DMS114 treated with DMSO at 0.1 percent for 48 hours (cell line): ENCODE measurements around the gene EGFR.

Experiments
- DNase-seq: peaks from one replicate; lab custom pipeline; 2025; ENCODE audit not compliant: unreplicated experiment; lab: John Stamatoyannopoulos, UW

Gene EGFR

GRCh38 chr7:55206235-55207029, 187.6 kb downstream of the EGFR start:
- no peak for DNase-seq

GRCh38 chr7:55207436-55208125, 188.8 kb downstream of the EGFR start:
- DNase-seq = no peak

GRCh38 chr7:55209366-55209765, 190.5 kb downstream of the EGFR start:
- no peak for DNase-seq

GRCh38 chr7:55210176-55210575, 191.4 kb downstream of the EGFR start:
- DNase-seq = no peak

DNA sequence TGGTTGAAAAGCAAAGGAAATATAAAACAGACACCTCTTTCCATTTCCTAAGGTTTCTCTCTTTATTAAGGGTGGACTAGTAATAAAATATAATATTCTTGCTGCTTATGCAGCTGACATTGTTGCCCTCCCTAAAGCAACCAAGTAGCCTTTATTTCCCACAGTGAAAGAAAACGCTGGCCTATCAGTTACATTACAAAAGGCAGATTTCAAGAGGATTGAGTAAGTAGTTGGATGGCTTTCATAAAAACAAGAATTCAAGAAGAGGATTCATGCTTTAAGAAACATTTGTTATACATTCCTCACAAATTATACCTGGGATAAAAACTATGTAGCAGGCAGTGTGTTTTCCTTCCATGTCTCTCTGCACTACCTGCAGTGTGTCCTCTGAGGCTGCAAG, 191.9 kb downstream of the EGFR start:
- DNase-seq = no peak

GRCh38 chr7:55211726-55212125, 192.9 kb downstream of the EGFR start:
- DNase-seq = no peak

- no peak for DNase-seq
Observed at GRCh38 chr7:55212176-55212575, 193.4 kb downstream of the EGFR start.

DNA sequence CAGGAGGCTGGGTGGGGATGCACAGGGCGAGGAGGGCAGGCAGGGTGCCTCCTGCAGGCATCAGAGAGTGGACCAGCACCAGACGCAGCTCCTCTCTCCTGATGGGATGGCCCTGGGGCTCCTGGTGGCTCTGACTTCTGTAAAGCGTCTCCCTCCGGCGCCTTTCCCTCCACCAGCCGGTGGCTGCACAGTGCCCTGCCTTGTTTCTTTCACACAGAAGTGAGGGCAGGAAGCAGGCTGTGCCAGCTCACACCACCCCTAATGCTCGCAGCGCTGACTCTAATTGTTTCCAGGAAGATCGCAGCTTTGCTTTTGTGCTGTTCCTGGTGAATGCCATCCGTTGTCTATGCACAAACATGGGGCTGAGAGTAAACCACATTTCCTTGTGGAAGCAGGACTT, 194.0 kb downstream of the EGFR start:
- DNase-seq = no peak

DNA sequence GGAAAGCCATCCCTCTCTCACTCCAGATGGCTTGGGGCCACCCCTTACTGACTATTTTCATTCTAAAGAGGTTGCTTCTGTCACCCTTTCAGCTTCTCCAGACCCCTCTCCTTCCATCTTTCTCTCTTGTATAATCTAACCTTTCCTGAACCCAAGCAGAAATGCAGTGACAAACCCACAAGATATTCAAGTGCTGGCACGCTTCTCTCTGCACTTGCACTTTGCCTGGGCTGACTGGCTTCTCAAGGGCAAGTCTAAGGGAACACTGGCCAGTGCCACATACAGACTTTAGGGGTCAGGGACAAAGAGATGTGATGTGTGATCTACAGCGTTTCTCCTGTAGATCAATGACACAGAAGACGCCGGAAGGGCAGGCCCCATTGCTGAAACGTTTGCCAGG, 195.9 kb downstream of the EGFR start:
- no peak for DNase-seq

- no peak for DNase-seq
Observed at GRCh38 chr7:55223023-55223422, 204.2 kb downstream of the EGFR start.

DNA sequence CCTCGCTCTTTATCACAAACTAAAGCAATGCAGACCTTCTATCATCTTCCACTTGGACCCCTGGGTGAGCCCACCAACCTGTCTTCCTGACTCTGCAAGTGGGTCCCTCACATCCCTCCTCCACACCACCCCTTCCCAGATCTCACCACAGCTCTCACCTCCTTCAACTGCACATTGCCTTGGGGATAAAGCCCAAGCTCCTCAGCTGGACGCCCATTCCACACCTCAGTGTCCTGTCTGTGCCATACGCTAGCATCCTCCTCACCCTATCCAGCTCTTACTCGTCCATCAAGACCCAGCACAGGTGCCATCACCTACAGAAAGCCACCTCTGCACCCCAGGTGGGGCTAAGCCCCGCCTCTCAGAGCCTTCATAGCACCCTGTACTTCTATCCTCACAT, 205.3 kb downstream of the EGFR start:
- DNase-seq = no peak

- DNase-seq = no peak
Observed at GRCh38 chr7:55224810-55225209, 206.0 kb downstream of the EGFR start.

DNA sequence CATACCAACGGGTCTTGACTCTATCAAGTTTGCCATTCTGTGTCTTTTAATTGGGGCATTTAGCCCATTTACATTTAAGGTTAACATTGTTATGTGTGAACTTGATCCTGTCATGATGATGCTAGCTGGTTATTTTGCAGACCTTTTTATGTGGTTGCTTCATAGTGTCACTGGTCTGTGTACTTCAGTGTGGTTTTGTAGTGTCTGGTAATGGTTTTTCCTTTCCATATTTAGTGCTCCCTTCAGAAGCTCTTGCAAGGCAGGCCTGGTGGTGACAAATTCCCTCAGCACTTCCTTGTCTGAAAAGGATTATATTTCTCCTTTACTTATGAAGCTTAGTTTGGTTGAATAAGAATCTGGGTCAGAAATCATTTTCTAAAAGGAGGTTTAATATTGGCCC, 211.2 kb downstream of the EGFR start:
- DNase-seq = no peak

DNA sequence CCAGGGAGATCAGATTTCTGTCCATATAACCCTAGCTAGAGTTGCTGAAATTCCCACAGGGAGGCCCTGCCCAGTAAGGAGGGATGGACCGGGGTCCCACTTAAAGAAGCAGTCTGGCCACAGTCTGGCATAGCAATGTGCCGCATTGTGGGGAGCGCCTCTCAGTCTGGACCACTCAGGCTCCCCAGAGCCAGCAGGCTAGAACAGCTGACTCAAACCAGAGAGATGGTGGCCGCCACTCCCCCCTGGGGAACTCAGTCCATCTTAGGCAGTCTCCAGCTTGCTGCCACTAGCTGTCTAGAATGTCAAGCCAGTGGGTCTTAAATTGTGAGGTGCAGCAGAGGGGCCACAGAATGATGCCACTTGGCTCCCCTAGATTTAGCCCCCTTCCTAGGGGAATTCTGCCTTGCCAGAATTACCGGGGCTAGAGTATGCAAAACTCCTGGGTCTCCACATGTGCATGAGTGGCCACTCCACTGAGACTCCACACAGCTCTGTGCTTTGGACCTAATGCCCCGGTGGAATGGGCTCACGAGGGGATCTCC, 213.0 kb downstream of the EGFR start:
- DNase-seq = no peak

DNA sequence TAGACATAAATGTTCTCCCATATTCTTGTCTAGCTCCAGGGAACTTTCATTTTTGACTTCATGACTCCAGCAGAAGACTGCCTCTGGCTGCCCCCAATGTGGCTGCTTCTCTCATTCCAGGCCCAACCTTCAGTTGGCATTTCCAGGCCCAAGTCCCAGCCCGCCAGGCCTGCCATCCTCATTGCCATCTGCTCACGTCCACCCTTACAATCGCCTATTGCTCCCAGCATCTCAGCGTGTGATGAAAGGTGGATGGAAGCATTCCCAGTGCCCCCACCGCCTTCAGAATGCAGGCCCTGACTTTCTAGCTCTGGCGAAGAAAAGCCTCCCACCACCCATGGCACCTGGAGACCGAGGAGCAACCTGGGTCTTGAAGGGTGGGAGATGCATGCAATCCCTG, 214.2 kb downstream of the EGFR start:
- no peak for DNase-seq

DNA sequence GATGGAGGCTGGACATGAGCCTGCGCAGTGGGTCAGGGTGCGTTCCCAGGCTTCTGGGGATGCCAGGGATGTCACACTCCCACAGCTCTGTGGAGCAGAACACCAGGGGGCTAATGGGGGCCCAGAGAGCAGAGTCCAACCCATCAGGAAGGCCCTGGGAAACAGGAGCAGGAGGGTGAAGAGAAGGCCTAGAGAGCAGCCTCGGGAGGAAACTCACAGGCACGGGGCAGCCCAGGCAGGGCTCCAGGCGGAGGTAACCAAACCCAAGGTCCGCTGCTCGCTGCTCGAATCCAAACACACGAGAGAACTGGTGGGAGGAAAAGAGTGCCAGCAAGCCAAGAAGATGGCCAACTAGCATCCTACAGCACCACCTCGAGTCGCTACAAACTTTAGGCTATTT, 215.6 kb downstream of the EGFR start:
- no peak for DNase-seq

- no peak for DNase-seq
Observed at GRCh38 chr7:55235115-55235514, 216.3 kb downstream of the EGFR start.

- no peak for DNase-seq
Observed at GRCh38 chr7:55235801-55236200, 217.0 kb downstream of the EGFR start.

DNA sequence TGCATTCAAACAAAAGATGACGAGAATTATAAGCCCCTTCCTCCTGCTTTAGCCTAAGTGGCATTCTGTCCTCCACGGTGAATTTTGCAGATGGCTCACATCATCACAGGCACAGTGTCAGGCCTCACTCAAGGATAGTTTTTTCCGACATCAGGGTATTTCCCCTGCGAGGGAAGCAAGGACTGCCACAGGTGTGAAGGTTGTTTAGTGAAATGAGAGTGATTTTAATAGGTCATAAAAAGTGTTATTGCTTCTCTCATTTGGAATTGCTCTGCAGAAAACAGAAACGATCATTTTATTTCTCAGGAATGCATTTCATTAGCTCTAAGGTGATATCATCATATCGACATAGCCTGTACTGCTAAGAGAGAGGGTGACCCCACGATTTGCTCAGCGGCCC, 217.7 kb downstream of the EGFR start:
- DNase-seq = no peak

GRCh38 chr7:55237156-55237893, 218.5 kb downstream of the EGFR start:
- no peak for DNase-seq

GRCh38 chr7:55239406-55239805, 220.6 kb downstream of the EGFR start:
- DNase-seq = no peak
